ENCODE results near the gene CHST3.
"Not testable (repeated sequence)": the region's sequence is repeated elsewhere in the genome, so short reads cannot be mapped to it uniquely, and the experiment has no call there.

The CHST3 gene

DNA sequence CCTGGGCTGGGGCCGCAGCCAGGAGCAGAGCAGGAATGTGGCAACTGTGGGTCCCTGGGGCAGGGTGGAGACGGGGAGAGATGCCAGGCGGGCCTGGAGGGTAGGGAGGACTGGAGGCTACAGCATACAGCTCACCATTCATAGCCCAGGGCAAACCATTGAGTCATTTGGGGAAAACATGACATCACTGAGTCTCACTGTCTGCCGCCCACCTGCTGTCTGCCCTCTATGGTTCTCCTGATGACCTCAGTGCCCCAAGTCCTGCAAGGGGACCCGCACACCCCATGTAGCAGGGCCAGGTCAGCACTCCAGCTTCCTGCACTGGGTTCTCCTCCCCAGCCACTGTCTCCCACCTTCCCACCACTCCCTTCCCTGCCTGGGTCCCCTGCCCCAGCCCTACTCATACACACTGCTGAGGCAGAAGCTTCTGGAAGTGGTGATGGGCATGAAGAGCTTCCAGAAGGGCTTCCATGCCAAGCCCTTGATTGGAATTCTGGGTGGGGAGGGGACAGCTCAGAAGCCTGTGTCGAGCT, 10.4 kb downstream of the CHST3 start:
- DNase-seq = no peak

GRCh38 chr10:71975087-71975870, 11.1 kb downstream of the CHST3 start:
- no peak for DNase-seq

GRCh38 chr10:71975871-71976725, 11.9 kb downstream of the CHST3 start:
- DNase-seq = no peak

GRCh38 chr10:71977614-71977903, 13.4 kb downstream of the CHST3 start:
- DNase-seq = not testable (repeated sequence)

DNA sequence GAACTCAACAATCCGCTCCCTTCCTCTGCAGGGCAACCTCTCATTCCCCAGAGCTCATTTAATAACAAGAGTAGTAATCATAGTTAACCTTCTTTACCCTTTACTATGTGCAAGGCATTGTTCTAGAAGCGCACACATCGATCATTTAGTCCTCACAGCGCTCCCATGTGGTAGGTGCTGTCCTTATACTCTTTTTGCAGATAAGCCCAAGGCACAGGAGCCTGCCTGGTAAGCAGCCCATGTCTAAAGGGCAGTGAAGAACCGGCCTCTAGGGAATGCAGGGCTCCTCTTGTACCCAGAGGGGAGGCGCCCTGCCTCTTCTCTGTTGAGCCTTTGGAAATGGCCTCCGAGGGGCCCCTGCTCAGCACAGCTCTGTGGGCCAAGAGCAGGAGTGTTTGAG, 14.3 kb downstream of the CHST3 start:
- DNase-seq = no peak

DNA sequence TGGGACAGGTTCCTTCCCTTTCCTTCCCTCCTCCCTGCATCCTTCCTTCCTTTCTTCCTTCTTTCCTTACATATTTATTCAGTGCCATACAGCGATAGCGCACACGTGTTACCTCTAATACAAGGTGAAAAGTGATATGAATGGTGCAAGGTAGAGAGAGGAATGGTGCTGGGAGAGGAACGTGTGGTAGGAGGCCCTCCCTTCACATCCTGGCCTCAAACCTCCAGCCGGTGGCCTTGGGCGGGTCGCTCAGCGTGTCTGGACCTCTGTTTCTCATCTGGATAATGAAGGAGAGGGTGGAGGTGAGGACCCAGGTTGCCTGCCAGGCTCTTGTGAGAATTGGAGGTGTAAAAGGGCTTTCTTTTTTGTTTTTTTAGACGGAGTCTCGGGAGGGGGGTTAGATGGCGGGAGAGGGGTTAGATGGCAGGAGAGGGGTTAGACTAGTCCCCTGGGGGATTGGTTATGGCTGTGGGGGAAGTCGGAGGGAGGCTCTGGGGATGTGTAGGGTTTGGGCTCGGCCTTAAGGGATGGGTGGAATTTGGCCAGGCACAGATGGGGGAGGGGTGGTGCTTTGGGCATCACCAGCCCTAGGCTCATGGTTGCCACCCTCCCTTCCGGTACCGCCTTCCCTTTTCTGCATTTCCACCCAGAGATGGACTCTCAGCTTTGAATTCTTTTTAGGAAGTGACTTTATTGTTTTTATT, 14.9 kb downstream of the CHST3 start:
- no peak for DNase-seq

GRCh38 chr10:71979692-71980062, 15.5 kb downstream of the CHST3 start:
- DNase-seq = no peak

- no peak for DNase-seq
These were observed 16.2 kb downstream of the CHST3 start for GRCh38 chr10:71980181-71981014.

DNA sequence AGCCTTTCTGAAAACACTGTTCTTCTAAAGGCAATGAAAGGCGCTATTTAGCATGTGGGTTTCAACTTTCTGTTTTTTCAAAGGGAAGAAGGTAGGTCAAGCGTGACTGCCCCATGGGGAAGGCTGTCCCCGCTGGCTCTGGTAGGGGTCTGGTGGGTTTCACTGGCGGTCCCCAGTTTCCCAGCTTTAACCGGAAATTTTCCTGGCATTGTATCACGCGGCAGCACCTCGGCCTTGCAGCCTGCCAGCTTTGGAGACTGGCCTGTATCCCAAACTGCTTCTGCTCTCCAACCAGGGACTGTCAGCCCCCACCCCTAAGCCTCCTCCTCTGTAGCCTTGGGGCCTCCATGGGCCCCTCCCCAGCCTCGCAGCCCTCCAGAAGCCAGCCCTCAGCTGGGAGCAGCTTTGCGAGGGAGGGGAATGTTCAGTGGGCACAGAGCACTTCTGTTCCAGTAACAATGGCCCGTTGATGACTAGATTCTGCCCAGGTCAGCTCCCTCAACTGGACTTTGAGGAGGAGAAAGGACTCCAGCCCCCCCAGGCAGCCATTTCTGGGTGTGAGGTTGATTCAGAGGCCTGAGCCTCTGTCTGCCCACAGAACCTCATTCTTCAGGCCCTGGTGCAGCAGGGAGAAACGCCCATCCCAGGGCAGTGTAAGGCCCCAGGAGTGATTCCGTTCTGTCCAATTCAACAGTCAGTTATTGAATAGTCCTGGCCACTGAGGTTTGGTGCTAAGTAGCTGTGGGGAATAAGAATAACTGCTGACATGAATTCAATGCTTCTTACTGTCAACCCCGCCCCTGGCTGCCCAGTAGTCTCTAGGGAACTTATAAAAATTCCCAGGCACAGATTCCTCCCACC, 17.1 kb downstream of the CHST3 start:
- DNase-seq = no peak

DNA sequence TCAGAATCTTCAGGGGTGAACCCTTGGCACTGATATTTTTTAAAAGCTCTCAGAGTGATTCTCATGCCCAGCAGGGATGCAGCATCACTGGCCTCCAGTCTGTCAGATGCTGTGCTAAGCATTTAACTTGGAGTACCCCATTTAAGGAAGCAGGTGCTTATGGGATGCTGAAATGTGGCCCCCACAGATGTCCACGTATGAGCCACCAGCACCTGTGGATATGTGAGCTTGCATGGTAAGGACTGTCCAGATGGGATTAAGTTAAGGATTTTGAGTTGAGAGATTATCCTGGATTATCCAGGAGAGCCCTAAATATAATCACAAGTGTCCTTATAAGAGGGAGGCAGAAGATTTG, 17.7 kb downstream of the CHST3 start:
- DNase-seq = no peak

- DNase-seq = no peak
These were observed 18.3 kb downstream of the CHST3 start for GRCh38 chr10:71982269-71983178.

GRCh38 chr10:71984126-71984808, 20.1 kb downstream of the CHST3 start:
- DNase-seq = no peak

DNA sequence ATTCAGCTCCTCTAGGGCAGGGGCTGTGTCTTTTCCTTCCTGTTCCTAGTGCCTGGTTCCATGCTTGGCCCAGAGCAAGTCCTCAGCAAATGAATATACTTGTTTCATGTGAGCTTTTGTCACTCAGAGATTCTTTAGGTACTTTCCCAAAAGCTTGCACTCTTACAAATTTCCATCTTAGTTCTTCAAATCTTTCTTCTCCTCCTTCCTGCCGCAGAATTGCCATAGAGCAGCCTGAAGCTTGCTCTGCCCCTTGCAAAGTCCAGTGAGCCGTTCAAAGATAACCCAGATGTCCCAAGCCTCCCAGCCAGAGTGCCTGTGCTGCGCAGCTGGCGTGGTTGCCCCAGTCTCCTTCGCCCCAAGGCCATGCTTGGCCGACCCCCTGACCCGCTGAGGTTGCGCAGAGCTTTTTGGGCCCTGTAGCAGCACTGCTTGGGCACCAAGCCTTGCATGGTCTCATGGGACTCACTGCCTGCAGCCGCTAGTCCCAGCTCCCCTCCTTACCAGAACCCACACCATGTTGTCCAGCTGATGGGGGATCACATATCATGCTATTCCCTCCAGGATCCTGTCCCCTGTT, 20.7 kb downstream of the CHST3 start:
- no peak for DNase-seq

GRCh38 chr10:71985542-71986250, 21.5 kb downstream of the CHST3 start:
- DNase-seq = no peak

- not testable (repeated sequence) for DNase-seq
These were observed 24.7 kb downstream of the CHST3 start for GRCh38 chr10:71988895-71989294.

- DNase-seq = no peak
These were observed 25.7 kb downstream of the CHST3 start for GRCh38 chr10:71989661-71990454.

GRCh38 chr10:71990706-71991269, 26.6 kb downstream of the CHST3 start:
- DNase-seq = no peak

- DNase-seq = no peak
These were observed 31.3 kb downstream of the CHST3 start for GRCh38 chr10:71995449-71995848.

All from CD4-positive, alpha-beta T cell treated with Interleukin-4 for 4 hours (primary cell).